SK-N-MC (cell line): ENCODE measurements around the gene SKIC8.

Experiments
- EZH2 ChIP-seq: fragments of 200-600 bp; sonication (generic); IDR thresholded peaks from one replicate; pipeline ENCODE4 v1.6.1; 2017; ENCODE audit warnings: antibody characterized with exemption
- POLR2AphosphoS5 ChIP-seq: IDR thresholded peaks from 2 replicates; pipeline ENCODE4 v1.6.1; 2012; ENCODE audit warnings: mild to moderate bottlenecking, low read depth, low read length, borderline replicate concordance

- TF ChIP-seq POLR2AphosphoS5 (no peak), EZH2 (no peak)
These were observed 32.6 kb downstream of the SKIC8 start for GRCh38 chr15:78266806-78267205.
